Transverse colon (tissue), 4 donors: Measurements from ENCODE around the gene TIAM1. TPM values are rescaled to one million over a fixed set of nuclear protein-coding genes. Genes with fewer than 3 reads are reported as not detected.

Source experiments
- DNase-seq: peaks from one replicate; pipeline ENCODE4 v3.0.0-alpha.2; 2019
- H3K27ac ChIP-seq, 4 donors: fragments of 200-600 bp; sonication (generic); 2 replicates each; pipeline ENCODE4 v1.5.1; 2016 to 2018; ENCODE audit warnings: inconsistent platforms in 4 of 4
- H3K27me3 ChIP-seq: fragments of 200-600 bp; sonication (generic); 2 replicates; pipeline ENCODE4 v1.5.1; 2017; ENCODE audit warnings: inconsistent platforms
- H3K36me3 ChIP-seq, 4 donors: fragments of 200-600 bp; sonication (generic); 2 replicates each; pipeline ENCODE4 v1.5.1; 2017 to 2019; ENCODE audit warnings: inconsistent platforms in 4 of 4
- H3K4me1 ChIP-seq, 4 donors: fragments of 200-600 bp; sonication (generic); 2 replicates each; pipeline ENCODE4 v1.5.1; 2017 to 2020; ENCODE audit warnings: inconsistent platforms in 4 of 4
- H3K4me3 ChIP-seq, 4 donors: fragments of 200-600 bp; sonication (generic); 1 replicate in 1 of 4; 2 replicates in 3 of 4; pipeline versions ENCODE4 v1.5.1 to v1.6.1; 2017 to 2019; ENCODE audit warnings: inconsistent platforms in 4 of 4
- H3K9me3 ChIP-seq, 2 donors: fragments of 200-600 bp; sonication (generic); 2 replicates each; pipeline ENCODE4 v1.5.1; 2017 to 2019; ENCODE audit warnings: inconsistent platforms in 2 of 2
- EP300 ChIP-seq: sonication (generic); formaldehyde crosslinking; IDR thresholded peaks from one replicate; pipeline ENCODE4 v1.6.1; 2017; ENCODE audit warnings: antibody characterized with exemption, low read depth
- POLR2A ChIP-seq: fragments of 450-650 bp; IDR thresholded peaks from one replicate; pipeline ENCODE4 v1.6.1; 2016; ENCODE audit warnings: antibody characterized with exemption, mild to moderate bottlenecking, moderate library complexity
- POLR2AphosphoS5 ChIP-seq, 3 donors: sonication (generic); formaldehyde crosslinking; IDR thresholded peaks; one replicate each; pipeline ENCODE4 v1.6.1; 2016; ENCODE audit warnings: antibody characterized with exemption in 3 of 3
- WGBS, 2 donors: methylation state at CpG; one replicate each; pipeline ENCODE4 v1.1.5; 2018; ENCODE audit warnings: low coverage in 1 of 2; 5-methylcytosine and 5-hydroxymethylcytosine counted together
- in situ Hi-C, 4 donors: fragments of 200-750 bp; cut with MboI; loops; one replicate each; pipeline versions ENCODE4 v1.15.0 to v1.15.1; 2017; ENCODE audit warnings: low sequenced_read_pairs in 3 of 4, low pct_ligation_motif_present in 1 of 4, low pct_unique_long_range_greater_than_20kb in 1 of 4
- intact Hi-C: fragments of 100-400 bp; cut with DNase I; formaldehyde crosslinking; loops from one replicate; pipeline ENCODE4 v1.15.1; 2023; ENCODE audit warnings: low total_unique reads
- total RNA-seq, 4 donors: library from RNA; depleted of rRNA; stranded (reverse); fragments of >200 nt; gene quantifications; one replicate each; pipeline ENCODE4 v1.1.0, GENCODE V29; 2016
- TF ChIP-seq, protein P1 (sequence below), 5 experiments: fragments of 200-600 bp in 3 of 5; fragments of 450-650 bp in 2 of 5; sonication (generic) in 3 of 5; IDR thresholded peaks; 1 replicate in 2 of 5; 2 replicates in 3 of 5; pipeline ENCODE4 v1.5.1; 2016 to 2017; ENCODE audit warnings: antibody characterized with exemption in 5 of 5, inconsistent platforms in 3 of 5, mild to moderate bottlenecking in 2 of 5, moderate library complexity in 1 of 5

The TIAM1 gene
- total RNA-seq, 4 donors from 2014 or later, result 4.5 to 18.9 (median 6.5) TPM

DNA sequence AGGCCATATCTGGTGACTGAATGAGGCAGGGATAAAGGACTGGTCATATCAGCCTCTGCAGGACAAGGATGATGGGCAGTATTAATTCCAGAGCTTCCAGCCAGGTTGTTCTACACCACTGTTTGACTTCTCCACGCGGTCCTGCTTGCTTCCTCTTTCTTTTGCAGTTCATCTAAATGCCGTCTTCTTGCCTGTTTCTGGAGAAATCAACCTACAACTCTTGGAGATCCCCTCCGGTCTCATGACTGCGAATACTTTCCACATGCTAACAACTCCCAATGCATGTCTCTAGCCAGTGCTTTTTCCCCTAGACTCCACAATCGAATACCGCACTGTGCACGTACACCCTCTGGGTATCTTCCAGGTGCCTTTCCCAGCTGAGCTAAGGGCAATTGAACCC, 14.1 kb upstream of the TIAM1 start:
- Histone ChIP-seq H3K9me3 (no peaks in the 10 kb centered on the region), H3K4me3 (no peak overlapping the region), H3K27me3 (no peaks in the 10 kb centered on the region), H3K4me1 (no peaks in the 10 kb centered on the region), H3K36me3 (no peaks in the 10 kb centered on the region), H3K27ac (no peak overlapping the region)
- in situ Hi-C loops, result no loop called here
- no peak for TF ChIP-seq EP300
- TF ChIP-seq, protein P1, sequence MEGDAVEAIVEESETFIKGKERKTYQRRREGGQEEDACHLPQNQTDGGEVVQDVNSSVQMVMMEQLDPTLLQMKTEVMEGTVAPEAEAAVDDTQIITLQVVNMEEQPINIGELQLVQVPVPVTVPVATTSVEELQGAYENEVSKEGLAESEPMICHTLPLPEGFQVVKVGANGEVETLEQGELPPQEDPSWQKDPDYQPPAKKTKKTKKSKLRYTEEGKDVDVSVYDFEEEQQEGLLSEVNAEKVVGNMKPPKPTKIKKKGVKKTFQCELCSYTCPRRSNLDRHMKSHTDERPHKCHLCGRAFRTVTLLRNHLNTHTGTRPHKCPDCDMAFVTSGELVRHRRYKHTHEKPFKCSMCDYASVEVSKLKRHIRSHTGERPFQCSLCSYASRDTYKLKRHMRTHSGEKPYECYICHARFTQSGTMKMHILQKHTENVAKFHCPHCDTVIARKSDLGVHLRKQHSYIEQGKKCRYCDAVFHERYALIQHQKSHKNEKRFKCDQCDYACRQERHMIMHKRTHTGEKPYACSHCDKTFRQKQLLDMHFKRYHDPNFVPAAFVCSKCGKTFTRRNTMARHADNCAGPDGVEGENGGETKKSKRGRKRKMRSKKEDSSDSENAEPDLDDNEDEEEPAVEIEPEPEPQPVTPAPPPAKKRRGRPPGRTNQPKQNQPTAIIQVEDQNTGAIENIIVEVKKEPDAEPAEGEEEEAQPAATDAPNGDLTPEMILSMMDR (IDR thresholded peaks at IDR 0.05), result no peak
- TF ChIP-seq POLR2AphosphoS5 (IDR thresholded peaks at IDR 0.05), result no peak
- no peak for TF ChIP-seq POLR2A
- intact Hi-C loops, result no loop called here
- WGBS, 2 donors, result 69 to 92% methylated on average over 5 to 8 of the region's 8 CpGs
- no peak for DNase-seq

DNA sequence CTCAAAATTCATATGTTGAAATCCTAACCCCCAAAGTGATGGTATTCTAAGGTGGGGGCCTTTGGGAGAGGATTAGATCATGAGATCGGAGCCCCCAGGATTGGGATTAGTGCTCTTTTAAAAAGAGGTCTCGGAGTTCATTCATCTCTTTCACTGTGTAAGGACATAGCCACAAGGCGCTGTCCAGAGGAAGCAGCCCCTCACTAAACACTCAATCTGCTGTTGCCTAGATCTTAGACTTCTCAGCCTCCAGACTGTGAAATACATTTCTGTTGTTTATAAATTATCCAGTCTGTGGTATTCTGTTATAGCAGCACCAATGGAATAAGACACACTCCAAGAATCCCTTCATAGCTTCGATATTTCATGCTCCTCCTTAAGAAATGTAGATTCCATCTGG, 12.4 kb upstream of the TIAM1 start:
- H3K27me3 ChIP-seq, result no peaks in the 10 kb centered on the region
- in situ Hi-C loops, result no loop called here
- no peak overlapping the region for H3K27ac ChIP-seq
- no peak for TF ChIP-seq POLR2AphosphoS5 (IDR thresholded peaks at IDR 0.05)
- TF ChIP-seq, protein P1 (IDR thresholded peaks at IDR 0.05), result no peak
- TF ChIP-seq POLR2A, result no peak
- TF ChIP-seq EP300, result no peak
- WGBS, 2 donors, result 90 to 100% methylated on average over 3 to 4 of the region's 4 CpGs
- intact Hi-C loops, result no loop called here
- no peaks in the 10 kb centered on the region for H3K9me3 ChIP-seq
- H3K4me1 ChIP-seq, result no peaks in the 10 kb centered on the region
- H3K36me3 ChIP-seq, result no peaks in the 10 kb centered on the region
- H3K4me3 ChIP-seq, result no peak overlapping the region
- DNase-seq, result no peak

DNA sequence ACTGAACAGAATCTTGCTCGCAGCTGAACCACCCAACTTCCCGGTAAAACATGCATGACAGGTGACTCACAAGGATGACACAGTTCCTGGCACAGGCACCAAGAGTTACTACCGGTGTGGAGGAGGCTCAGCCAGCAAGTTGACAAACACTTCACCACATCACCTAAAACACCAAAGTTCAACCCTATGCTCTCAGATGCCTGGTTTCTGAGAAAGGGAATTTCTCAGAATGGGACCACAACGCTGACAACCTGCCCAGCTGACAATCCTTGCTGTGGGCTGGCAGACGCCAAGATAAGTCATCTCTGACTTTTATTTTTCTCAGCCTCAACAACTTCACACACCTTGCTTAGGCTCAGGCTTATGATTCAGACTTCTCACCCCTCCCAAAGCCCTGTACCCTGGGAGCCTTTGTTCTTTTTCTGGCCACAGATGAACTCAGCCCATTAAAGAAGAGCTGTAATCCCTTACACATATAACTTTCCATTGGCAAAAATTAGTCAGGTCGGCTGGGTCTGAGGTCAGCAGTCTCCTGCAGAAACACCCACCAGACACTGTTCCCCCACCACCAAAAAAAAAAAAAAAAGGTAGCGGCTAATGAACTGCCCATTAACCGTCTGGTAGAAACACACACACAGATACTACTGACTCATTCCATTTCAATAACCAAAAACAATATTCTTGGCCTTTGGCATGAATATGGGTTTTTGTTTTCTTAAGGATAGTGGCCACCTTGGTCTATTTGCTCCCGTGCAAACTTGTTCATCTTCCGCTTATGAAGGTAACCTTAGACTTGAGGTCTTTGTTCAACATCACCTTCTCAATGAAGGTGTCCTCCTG, 10.8 kb upstream of the TIAM1 start:
- no peaks in the 10 kb centered on the region for H3K9me3 ChIP-seq
- in situ Hi-C loops (no loop called here), intact Hi-C loops (no loop called here)
- H3K27ac ChIP-seq, result no peak overlapping the region
- no peaks in the 10 kb centered on the region for H3K36me3 ChIP-seq
- H3K4me1 ChIP-seq, result no peaks in the 10 kb centered on the region
- 51 to 55% methylated on average over 9 to 10 of the region's 10 CpGs for WGBS, 2 donors
- DNase-seq, result peak; percentile 13
- no peak overlapping the region for H3K4me3 ChIP-seq
- TF ChIP-seq POLR2AphosphoS5 (IDR thresholded peaks at IDR 0.05) (no peak), POLR2A (no peak), EP300 (no peak)
- TF ChIP-seq, protein P1 (IDR thresholded peaks at IDR 0.05), result no peak
- no peaks in the 10 kb centered on the region for H3K27me3 ChIP-seq

DNA sequence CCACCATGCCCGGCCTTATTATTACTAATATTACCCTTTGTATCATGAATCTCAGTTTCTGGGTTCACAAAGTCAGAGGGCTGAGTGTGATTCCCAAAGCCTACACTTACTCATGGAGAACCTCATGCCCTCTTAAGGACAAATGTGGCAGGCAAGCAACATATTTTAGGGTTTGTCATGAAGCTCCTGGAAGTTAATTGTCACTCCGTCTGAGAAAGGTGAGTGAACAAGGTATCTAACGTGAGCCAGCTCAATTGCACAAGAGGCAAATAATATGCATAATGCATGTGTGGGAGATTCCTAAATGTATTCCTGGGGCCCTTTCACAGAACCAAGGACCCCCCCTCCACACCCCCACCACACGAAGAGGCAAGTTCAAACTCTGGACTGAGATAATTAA, 10.1 kb upstream of the TIAM1 start:
- Histone ChIP-seq H3K9me3 (no peaks in the 10 kb centered on the region), H3K4me1 (no peaks in the 10 kb centered on the region), H3K27ac (no peak overlapping the region), H3K36me3 (no peaks in the 10 kb centered on the region), H3K27me3 (no peaks in the 10 kb centered on the region), H3K4me3 (no peak overlapping the region)
- WGBS, 2 donors, result 78 to 100% methylated on average over 3 to 4 of the region's 4 CpGs
- no peak for DNase-seq
- intact Hi-C loops (no loop called here), in situ Hi-C loops (no loop called here)
- TF ChIP-seq POLR2A (no peak), POLR2AphosphoS5 (IDR thresholded peaks at IDR 0.05) (no peak), EP300 (no peak)
- TF ChIP-seq, protein P1 (IDR thresholded peaks at IDR 0.05), result no peak
